NCI-H748 treated with DMSO at 0.1 percent for 48 hours (cell line): ENCODE measurements around the gene YWHAE.
"Not testable (repeated sequence)": the region's sequence is repeated elsewhere in the genome, so short reads cannot be mapped to it uniquely, and the experiment has no call there.

ENCODE experiments used
- DNase-seq: peaks from one replicate; lab custom pipeline; 2025; lab: John Stamatoyannopoulos, UW

YWHAE gene

DNA sequence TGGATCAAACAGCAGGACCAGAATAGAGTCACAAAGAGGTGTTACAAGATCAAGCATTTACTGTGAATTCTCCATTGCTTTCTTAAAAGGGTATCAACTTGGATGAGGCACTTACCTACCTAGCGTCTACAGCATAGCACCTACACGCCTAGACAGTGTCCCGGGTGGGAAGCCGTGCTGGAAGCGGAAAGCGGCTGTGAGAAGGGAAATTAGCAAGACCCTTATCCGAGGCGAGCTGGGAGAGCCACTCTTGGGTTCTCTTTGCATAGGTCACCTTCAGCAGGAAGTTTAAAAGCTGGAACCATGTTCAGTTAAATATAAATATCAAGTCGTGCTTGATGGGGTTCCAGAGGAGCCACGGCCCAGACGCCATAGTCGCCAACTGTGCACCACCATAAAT lies 74.3 kb downstream of the YWHAE start:
- DNase-seq = no peak

DNA sequence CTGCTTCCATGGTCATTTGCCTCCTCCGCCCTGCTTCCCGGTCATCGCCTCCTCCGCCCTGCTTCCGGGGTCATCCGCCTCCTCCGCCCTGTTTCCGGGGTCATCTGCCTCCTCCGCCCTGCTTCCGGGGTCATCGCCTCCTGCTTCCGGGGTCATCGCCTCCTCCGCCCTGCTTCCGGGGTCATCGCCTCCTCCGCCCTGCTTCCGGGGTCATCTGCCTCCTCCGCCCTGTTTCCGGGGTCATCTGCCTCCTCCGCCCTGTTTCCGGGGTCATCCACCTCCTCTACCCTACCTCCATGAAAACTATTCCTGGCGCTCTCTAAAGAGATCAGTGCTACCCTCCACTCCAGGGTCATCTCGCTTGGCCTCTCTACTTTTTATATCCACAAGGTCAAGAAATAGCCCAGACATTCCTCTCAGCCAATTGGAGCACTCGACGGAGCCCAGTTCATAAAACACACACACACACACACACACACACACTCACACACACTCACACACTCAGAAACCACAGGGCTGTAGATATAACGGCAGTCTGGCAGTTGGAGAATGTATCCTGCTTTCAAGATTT lies 75.7 kb downstream of the YWHAE start:
- DNase-seq = no peak

DNA sequence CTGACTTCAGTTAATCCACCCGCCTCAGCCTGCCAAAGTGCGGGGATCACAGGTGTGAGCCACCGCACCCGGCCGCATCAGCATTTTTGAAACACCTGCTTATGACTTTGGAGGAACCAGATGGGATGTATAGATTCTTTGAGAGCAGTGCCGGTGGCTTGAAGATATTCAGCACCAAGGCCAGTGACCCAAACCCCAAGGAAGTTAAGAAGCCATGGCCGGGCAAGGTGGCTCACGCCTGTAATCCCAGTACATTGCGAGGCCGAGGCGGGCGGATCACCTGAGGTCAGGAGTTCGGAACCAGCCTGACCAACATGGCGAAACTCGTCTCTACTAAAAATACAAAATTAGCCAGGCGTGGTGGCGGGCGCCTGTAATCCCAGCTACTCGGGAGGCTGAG lies 76.7 kb downstream of the YWHAE start:
- no peak for DNase-seq

DNA sequence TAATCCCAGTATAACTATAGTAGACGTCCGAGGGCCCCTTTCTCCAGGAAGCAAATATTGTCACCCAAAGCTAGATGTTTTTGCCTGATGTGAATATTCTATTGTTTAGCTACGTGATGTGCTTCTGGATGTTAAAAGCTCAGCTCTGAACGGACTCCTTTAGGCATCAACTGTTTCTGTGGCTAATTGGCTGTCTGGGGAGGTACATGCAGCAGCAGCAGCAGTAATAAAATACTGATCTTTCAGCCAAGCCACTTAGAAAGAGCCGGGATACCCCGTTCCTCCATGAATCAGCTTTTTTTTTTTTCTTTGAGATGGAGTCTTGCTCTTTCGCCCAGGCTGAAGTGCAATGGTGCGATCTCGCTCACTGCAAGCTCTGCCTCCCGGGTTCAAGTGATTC lies 77.5 kb downstream of the YWHAE start:
- no peak for DNase-seq

DNA sequence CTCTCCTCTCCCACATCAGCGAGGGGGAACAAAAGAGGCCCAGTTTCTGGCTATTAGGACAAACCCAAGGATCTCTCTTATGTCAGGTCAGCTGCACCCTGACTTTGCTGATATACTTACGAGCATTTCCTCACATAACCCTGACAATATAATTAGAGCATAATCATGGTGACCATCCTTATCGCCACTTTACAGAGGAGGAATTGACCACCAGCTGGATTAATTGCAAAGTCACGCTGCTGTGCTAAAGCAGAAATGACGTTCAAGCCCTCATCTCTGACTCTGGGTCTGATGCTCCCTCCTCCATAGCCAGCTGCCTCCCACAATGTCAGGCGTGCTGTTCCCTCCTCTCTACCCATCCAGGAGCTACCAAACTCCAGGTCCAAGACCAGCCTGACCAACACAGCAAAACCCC lies 78.0 kb downstream of the YWHAE start:
- no peak for DNase-seq

DNA sequence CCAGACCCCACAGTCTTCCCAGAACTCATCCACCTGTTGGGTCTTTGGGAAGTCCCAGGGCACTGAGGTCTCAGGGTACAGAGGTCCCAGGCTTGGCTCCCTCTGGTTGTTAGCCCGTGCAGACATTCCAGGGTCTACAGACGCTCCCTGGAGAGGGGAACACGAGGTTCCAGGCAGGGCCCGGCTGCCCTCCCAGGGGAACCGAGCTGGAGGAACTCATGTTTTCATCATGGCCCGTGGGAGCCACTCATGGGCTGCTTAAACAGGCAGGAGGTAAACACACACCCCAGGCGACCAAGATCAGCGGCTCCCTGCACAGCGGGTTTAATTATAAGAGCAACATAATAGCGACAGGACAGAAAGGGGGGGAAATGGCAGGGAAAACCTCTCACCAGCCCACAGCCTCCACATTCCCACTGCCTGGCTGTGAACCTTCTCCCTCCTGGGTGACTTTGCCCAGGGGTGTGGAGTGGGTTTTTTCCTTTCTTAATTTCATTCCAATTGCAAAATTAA lies 84.1 kb downstream of the YWHAE start:
- peak; percentile 76 for DNase-seq

DNA sequence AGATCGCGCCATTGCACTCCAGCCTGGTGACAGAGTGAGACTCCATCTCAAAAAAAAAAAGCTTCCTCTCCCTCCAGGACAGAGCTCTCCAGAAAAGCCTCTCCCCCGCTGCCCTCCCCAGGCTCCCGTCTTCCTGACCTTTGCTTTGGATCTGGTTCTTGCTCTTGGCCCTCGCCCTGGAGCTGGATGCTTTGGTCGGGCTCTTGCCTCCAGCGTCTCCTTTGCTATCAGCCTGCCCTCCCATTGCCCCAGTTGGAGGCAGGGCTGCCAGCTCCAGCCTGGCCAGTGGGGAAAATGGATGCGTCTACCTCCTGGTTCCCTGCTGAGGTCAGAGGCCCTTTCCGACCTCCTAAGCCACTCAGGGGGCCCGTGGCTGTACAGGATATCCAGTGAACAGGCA lies 84.6 kb downstream of the YWHAE start:
- no peak for DNase-seq

DNA sequence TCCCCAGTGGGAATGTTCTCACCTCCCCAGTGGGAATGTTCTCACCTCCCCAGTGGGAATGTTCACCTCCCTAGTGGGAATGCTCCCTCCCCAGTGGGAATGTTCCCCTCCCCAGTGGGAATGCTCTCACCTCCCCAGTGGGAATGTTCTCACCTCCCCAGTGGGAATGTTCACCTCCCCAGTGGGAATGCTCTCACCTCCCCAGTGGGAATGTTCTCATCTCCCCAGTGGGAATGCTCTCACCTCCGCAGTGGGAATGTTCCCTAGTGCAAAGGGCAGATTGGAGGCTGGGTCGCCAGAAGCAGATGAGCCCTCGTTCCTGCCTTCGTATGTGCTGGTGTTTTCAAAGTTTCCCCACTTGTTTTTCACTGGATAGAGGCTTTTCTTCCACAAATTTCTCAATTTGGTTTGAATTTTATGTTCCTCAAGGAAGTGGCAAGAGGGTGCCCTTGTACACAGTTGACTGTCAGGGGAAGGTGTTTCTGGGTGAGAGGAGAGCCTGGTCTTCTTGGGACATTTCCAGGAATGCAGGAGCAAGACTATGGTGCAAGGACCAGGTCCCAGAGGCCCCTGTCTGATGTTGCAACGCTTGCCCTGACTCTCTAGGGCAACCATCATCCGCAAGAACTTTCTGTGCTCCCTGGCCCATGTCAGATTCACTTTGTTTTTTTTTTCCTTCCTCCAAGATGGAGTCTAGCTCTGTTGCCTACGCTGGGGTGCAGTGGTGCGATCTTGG lies 86.6 kb downstream of the YWHAE start:
- DNase-seq = no peak

DNA sequence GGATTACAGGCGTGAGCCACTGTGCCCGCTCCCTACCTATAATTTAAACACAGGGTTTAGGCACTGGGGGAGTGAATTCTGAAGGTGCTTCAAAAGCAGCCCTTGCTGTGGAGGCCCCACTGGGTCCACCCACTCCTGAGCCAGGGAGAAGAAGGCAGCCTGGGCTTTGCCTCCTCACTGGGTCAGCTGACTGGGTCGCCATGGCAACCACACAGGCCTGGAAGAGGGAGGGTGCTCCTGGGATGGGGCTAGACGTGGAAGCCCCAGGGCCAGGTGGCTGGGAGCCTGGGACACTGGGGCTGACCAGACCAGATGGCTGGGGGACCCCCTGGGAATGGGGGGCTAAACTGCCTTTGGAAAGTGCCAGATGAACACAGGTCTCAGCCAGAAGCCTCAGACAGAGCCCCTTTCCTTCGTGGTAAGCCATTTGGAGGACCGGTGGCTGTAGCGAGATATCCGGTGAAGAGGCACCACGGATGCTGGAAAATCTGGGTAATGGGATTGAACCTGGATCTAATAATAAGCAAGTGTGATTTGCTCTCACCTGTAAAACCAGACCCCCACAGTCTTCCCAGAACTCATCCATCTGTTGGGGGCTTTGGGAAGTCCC lies 87.7 kb downstream of the YWHAE start:
- DNase-seq = peak; percentile 35

DNA sequence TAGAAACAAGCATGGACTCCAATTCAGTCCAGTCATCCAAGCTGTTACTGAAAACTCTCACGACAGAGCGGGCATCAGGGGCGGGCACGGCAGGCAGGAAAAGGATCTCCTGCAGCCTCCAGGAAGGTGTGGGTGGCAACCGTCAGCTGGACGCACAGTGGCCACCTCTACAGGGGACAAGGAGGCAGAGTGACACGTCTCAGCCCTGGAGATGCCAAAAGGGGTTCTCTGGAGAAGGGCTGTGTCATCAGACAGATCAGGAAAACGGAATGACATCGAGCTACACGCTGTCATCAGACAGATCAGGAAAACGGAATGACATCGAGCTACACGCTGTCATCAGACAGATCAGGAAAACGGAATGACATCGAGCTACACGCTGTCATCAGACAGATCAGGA lies 92.2 kb downstream of the YWHAE start:
- not testable (repeated sequence) for DNase-seq

DNA sequence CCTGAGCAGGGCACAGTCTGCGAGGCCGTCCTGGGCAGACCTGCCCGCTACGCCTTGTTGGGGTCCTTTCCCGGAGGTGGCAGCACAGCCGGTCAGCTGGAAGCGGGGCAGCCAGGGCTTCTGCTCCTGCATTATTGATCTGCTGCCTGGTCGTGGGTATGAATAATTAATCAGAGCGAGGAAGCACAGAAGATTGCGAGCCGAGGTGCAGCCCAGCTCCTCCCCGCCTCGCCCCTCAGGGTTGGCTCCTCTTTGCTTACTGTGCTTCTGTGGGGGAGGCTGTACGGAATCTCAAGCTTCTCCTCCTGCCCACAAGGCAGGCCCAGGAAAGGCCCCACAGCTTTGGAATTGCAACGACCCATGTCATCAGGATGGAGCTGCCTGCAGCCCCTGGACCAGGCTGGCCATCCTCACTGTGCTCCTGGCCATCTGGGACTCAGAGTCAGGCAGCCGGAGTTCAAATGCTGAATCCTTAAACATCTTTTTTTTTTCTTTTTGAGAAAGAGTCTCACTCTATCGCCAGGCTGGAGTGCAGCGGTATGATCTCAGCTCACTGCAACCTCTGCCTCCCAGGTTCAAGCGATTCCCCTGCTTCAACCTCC lies 95.0 kb downstream of the YWHAE start:
- DNase-seq = no peak

DNA sequence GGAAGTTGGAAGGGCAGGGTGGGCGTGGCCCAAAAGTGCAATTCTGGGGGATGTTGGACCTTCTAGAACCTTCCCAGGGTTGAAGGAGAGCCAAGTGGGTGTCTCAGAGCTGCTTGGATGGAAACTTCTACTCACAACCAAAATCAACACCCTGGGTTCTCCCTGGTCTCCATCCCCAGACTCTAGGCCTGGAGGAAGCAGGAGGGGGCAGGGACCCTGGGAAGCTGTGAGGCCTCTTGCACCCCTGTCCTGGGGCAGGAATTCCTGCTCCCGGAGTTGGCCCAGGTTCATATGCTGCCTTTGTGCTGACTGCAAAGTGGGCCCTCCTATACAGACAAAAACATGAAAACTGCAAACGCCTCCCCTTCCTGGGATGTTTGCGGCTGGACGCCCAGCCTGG lies 95.5 kb downstream of the YWHAE start:
- no peak for DNase-seq

DNA sequence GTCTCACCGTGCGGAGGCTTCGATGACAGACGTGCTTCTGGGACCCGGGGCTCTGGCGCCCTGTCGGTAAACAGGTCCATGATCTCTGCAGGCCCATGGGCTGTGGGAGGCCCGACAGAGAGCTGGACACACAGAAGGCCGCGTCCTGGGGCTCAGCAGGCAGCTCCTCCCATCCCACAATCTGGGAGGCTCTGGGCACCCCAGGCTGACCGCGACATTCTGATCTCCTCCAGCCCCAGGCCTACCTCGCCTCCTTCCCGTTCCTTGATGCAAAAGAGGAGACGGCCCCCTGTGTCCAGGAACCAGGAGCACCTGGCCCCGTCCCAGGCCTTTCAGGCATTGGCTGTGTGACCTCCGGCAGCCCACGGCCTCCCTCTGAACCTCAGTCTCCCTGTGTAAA lies 97.3 kb downstream of the YWHAE start:
- no peak for DNase-seq

DNA sequence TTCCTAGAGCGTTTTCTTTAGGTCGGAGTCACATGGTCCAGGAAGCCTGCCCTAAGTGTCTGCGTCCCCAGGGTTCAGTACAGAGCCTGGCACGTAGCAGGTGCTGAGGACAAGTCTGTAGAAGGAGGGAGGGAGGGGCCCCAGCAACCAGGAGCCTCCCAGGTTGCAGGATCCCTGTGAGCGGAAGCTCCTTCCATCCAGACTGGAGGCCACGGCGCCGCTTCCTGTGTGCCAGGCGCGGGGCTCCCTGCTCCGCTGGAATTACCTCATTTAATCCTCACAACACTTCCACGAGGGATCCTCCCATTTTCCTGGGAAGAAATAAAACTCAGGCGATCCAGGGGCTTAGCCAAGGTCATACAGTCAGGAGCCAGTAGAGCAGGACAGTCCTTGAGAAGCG lies 98.5 kb downstream of the YWHAE start:
- DNase-seq = no peak

DNA sequence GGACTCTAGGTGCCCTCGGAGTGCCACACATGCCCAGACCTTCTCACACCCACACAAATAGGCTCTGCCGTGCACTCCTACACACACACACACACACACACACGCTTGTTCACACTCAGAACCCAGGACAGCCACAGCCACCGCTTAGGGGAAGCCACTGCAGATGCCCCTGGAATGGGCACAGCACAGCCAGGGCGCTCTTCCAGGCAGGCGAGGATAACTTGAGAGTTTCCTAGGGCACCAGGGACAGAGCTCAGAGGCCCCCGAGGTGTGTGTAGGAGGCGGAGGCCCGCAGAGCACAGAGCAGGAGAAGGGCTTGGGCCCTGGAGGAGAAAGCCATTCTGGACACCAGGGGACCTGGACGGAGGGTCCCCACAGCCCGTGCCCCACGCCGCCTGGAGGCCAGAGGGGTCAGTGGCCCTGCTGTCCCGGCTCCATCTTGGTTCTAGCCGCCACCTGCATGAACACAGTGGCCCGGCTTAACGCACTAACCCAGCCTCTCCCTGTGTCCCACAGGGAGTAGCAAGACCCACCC lies 99.6 kb downstream of the YWHAE start:
- no peak for DNase-seq

DNA sequence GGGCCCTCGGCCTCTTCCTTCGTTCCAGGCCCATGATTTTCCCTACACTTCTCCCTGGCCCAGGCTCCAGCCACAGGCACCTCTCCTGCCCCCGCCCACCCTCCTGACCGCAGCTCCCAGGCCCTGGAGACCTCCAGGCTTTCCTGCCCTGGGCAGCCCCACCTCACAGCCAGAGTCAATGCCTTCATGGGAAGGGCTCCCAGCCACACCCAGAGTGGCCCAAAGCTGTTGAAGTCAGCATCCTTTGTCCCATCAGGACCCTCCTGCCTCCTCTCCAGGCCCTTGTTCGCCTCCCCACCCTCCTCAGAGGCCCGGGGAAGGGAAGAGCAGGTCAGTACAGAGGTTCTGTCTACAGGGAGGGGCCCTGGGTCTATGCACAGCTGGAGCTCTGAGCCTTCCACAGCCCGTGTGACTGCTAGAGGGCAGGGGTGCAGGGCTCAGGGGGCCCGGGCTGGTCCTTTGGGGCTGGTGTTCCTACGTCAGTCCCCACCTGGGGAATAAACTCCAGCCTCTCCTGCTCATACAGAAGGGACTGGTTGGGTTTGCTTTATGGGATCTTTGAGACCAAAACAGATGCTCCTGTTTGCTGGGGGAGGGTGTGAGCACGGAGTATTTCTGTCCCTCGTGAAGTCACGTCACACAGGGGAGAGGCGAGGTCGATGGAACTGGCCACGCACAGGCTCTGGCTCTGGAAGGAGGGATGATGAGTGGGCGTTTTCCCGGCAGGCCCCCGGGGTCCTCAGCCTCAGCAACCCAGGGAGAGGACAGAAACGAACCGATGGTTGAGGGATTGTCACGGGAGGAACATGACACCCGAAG lies 100.3 kb downstream of the YWHAE start:
- DNase-seq = no peak

DNA sequence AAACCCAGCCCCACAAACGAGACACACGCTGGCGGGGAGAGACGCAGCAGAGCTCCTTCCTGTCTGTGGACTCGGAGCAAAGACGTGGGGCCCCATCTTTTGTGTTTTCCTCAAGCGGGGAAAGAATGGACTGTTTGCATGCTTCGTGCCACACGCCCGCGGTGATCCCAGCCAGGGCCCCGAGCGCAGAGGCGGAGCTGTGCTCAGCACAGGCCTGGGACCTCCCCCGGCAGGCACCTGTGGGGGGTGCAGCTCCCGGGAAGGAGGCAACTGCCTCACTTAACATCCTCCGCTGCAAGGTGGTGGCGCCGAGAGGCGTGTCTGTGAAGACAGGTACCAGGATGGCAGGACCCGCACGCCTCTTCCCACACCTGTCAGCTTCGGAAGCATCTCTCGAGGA lies 101.4 kb downstream of the YWHAE start:
- no peak for DNase-seq
